NCI-H526 (cell line): ENCODE measurements around the gene TPRX1.
"Not testable (repeated sequence)": the region's sequence is repeated elsewhere in the genome, so short reads cannot be mapped to it uniquely, and the experiment has no call there.

Source experiments
- DNase-seq, 2 experiments: peaks; one replicate each; lab custom pipeline; 2025; lab: John Stamatoyannopoulos, UW

The TPRX1 gene, protein sequence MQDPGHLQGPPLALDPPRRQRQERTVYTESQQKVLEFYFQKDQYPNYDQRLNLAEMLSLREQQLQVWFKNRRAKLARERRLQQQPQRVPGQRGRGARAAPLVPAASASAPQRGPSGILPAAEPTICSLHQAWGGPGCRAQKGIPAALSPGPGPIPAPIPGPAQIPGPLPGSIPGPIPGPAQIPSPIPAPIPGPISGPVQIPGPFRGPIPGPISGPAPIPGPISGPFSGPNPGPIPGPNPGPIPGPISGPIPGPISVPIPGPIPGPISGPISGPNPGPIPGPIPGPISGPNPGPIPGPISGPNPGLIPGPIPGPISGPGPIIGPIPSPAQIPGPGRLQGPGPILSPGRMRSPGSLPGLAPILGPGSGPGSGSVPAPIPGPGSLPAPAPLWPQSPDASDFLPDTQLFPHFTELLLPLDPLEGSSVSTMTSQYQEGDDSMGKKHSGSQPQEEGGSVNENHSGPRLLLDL

DNA sequence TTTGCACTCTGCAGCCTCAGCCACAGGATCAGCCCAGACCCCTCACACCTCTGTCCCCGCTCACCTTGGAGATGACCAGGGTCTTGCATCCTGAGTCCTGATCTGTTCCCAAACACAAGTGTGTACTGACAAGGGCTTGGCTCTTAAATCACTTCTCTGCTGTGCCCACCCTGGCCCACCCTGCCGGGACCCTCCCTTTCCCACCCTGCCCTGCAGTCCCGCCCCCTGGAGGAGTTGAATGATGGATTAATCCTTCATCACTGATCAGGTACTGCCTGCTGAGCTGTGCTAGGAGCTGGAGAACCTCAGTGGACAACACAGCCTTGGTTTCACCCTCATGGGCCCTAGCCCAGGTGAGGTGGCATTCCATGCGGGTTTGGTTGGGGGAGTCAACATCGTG is at the start of gene TPRX1:
Gene TPRX1 (minus strand): TSS at position 101 of the 400 bp plus-strand sequence. CDS start 12 bp downstream, at position 89.
- DNase-seq, result not testable (repeated sequence)

- DNase-seq, result no peak
Observed at GRCh38 chr19:47853003-47853402, 48.7 kb upstream of the TPRX1 start.

DNA sequence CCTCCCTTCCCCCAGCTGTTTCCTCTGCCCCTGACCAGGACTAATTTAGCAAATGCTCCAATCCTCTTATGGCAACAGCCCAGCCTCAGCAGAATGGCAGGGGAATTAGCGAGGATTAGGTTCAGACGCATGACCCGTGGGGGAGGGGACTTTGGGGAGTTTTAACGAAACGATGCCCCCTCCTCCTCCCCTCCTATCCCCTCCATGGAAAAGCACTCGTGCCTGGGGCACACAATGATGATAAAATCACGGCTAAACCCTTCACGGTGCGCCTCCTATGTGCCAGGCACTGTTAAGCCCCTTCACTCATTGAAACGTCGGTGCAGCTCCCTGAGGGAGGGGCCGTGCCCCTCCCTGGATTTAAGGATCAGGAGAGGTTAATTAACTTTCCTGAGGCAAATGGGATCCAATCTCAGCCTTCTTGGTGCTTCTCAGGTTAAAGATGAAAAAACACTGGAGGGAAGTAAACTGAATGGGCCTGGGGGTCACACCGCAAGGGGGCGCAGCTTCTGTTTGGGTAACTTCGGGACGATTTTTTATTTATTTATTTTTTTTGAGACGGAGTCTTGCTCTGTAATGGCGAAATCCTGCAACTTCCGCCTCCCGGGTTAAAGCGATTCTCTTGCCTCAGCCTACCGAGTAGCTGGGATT is 44.6 kb upstream of the TPRX1 start:
- no peak for DNase-seq

DNA sequence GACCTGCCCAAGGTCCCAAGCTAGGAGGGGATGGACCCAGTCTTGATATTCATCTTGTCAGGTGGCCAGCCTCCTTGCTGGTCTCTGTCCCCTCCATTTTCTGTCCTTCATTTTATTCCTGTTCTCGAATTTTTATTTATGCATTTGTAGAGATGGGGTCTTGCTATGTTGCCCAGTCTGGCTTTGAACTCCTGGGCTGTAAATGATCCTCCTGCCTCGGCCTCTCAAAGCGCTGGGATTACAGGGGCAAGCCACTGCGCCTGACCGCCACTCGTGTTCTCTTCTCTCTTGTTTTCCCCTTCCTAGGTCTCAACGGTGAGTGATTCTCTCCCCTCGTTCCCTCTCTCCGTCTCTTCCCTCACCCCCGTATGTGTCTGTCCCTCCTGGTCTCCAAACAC is 44.1 kb upstream of the TPRX1 start:
- DNase-seq, result no peak

DNA sequence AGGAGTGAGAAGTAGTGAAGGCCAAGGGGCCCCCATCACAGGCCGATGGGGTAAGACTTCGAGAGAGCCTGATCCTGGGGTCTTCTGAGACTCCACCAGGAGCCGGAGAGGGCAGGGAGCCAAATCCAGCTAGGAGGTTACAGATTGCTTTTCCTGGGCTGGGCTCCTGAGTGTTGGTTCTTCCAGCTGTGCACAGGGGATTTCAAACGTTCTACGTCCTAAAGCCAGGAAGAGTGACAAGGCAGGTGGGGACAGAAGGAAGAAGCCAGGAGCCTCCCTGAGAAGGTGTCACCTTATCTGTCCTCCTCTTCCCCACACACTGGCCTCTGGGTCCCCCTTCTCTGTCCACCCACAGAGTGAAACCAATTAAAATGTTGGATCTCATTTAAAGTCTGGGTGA is 38.6 kb upstream of the TPRX1 start:
- no peak for DNase-seq

DNA sequence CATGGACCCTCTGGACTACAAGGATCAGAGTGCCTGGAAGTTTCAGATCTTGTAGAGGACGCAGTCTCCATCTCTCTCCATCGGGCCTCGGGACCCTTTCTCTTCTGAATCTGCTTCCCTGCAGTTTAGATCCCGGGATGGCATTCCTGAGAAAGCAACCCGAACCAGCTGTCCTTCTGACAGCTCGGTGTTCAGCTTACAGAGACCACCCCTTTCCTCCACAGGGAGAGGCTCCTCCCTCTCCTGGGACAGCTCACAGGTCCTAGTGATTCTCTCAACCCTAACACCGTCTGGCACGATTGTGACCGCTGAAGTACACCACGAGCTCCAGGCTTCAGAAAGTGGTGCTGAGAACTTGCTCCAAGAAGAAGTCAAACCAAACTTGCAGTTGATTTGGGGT is 35.6 kb upstream of the TPRX1 start:
- no peak for DNase-seq

DNA sequence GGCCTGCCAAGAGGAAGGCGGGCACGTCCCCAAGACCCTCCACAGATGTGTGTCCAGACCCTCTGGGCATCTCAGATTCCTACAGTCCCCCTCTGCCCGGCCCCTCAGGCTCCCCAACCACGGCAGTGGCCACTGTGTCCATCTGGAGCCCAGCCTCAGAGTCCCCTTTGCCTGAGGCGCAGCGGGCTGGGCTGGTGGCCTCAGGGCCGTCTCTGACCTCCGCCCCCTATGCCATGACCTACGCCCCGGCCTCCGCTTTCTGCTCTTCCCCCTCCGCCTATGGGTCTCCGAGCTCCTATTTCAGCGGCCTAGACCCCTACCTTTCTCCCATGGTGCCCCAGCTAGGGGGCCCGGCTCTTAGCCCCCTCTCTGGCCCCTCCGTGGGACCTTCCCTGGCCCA is 35.1 kb upstream of the TPRX1 start:
- no peak for DNase-seq

DNA sequence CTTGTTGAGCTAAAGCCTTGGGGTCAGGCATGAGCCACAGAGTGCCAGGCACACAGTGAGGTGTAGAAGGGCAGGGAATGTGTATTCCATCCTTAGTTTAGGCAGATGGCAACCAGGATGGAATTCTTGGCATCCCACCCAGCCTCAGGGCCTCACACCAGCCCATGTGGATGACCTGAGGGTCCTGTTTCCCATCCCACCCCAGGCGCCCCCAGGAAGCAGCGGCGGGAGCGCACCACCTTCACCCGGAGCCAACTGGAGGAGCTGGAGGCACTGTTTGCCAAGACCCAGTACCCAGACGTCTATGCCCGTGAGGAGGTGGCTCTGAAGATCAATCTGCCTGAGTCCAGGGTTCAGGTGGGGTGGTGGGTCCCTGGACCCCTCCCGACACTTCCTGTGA is 31.7 kb upstream of the TPRX1 start:
- DNase-seq, result no peak

GRCh38 chr19:47832723-47833122 is 28.4 kb upstream of the TPRX1 start:
- no peak for DNase-seq

DNA sequence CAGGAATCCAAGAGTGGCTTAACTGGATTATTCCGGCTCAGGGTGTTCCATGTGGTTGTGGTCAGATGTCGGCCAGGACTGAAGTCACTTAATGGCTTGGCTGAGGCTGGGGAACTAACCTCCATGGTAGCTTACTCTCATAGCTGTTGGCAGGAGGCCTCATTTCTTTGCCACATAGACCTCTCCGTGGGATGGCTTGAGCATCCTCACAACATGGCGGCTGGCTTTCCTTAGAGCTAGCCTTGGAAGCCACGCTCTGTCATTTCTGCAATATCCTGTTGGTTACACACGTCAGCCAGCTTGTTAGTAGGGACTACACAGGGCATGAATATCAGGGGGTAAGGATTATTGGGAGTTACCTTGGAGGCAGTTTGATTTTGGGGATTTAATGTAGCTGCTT is 22.4 kb upstream of the TPRX1 start:
- no peak for DNase-seq

DNA sequence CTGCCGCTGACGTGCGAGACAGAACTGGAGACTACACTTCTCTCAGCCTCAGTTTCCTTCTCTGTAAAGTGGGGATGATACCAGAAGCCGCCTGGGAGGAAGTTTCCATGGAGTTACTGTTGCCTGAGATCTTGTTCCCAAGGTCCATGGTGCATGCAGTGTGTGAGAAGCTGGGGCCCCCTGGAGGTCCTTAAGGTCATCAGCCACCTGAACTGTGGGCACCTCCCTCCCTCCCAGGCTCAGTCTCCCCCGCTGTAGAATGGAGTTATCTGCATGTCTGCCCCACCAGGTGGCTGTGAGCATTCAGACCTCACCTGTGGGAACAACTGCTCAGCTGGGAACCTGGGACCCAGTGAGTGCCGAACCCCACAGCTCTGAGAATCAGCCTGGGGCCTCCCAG is 20.0 kb upstream of the TPRX1 start:
- no peak for DNase-seq

DNA sequence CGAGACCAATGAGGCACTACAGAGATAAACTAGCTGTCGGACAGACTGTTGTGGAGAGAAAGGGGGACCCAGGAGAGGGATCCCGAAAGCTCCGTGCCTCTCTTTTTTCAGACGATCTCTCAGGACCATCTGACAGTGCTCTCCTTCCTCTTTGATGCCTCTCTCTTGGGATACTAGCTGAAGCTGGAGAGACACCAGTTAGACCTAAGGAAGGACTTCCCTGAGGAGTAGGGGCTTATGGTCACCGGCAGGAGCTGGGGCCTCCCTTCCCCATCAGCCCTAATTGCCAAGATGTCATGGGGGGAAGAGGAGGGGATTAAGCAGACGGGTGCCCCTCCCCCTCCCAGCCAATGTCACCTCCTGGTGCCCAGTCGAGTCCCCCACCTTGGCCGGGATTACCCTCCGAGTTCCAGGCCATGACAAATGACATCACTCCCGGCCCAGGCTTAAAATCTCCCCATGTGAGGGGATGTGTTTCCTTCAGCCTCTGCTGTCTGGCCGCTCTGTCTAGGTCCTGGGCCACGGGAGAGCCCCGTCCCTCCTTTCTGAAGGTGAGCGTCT is 17.2 kb upstream of the TPRX1 start, which contains the start of gene CRX:
Gene CRX (plus strand): TSS at position 478 of the 561 bp plus-strand sequence. CDS start 12,507 bp downstream, outside the sequence.
- no peak for DNase-seq

DNA sequence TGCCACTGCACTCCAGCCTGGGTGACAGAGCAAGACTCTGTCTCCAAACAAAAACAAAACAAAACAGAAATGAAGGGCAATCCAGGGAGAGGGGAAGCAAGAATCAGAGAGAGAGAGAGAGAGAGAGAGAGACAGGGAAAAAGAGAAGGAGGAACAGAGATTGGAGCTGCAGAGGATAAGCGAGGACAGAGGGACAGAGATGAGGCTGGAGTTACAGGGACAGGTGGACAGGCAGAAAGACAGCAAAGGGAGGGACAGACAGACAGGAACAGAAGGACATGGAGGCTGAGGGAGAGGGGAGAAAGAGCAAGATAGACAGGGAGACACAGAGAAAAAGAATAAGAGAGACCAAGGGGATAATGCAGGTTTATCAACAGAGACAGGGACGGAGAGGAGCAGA is 16.1 kb upstream of the TPRX1 start:
- no peak for DNase-seq

DNA sequence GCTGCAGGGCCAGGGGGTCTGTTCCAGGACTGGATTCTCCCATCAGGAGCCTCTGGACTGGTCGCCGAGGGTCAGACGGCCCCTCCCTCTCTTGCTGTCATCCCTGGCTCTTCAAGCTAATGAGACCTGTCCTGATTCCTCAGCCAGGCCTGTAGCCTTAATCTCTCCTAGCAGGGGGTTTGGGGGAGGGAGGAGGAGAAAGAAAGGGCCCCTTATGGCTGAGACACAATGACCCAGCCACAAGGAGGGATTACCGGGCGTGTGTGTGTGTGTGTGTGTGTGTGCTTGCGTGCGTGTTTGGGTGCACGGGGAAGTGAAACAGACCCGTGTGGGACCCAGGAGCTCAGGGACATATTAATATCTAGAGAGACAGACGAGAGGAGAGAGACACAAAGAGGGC is 15.5 kb upstream of the TPRX1 start:
- no peak for DNase-seq

DNA sequence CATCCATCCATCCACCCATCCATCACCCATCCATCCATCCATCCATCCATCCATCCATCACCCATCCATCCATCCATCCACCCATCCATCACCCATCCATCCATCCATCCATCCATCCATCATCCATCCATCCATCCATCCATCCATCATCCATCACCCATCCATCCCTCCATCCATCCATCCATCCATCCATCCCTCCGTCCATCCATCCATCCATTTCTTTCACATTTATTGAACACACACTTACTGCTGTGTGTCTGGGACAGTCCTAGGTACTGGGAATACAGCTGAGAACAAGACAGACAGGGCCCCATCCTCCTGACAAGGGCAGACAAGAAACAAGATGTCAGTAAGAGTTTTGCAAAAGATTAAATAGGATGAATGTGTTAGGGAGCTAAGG is 13.9 kb upstream of the TPRX1 start:
- DNase-seq, result not testable (repeated sequence)

- DNase-seq, result not testable (repeated sequence)
Observed at GRCh38 chr19:47816270-47816669, 11.9 kb upstream of the TPRX1 start.

- DNase-seq, result no peak
Observed at GRCh38 chr19:47813995-47814328, 9.6 kb upstream of the TPRX1 start.

- peak; percentile 43 to 80 for DNase-seq
Observed at GRCh38 chr19:47813304-47813994, 9.1 kb upstream of the TPRX1 start.

- no peak for DNase-seq
Observed at GRCh38 chr19:47806435-47806834, 2.1 kb upstream of the TPRX1 start.

DNA sequence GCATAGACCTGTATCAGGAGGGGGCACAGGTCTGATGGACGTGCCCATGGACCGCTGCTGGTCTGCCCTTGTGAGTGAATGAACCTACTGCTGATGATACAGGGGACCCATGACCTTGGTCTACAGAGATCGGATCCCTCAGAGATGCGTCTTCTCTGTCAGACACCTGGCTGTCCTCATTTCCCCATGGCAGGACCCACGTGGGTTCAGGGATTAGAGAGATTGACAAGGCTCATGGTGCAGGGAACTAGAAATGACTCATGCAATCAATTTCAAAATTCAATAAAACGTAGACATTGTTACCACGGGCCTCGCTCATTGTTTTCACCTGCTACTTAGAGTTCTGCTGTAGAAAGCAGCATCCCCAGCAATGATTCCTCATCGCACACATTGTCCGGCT is 962 bp upstream of the TPRX1 start:
- DNase-seq, result no peak

- DNase-seq, result not testable (repeated sequence)
Observed at GRCh38 chr19:47803671-47804070, 680 bp downstream of the TPRX1 start.

DNA sequence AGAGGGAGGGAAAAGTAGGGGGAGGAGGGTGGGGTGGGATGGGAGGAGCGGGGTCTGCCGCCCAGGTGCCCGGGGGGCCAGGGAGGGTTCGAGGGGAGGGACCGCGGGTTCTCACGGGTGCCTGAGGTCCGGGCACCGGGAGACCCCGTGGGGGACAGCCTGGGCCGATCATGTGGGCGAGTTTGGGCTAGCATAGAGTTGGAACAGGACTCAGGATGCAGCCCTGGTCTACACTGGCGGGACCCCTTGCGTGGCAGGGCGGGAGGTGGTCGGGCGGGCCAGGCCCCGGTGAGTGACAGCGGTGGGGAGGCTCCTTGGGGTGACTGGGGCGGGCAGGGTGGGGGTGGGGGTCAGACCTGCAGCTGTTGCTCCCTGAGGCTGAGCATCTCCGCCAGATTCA is 1.2 kb downstream of the TPRX1 start:
- not testable (repeated sequence) for DNase-seq
